ENCODE results near the gene FAM161A. TPM values are rescaled to one million over a fixed set of nuclear protein-coding genes. Genes with fewer than 3 reads are reported as not detected.
"Not testable (repeated sequence)": the region's sequence is repeated elsewhere in the genome, so short reads cannot be mapped to it uniquely, and the experiment has no call there.

FAM161A gene
- total RNA-seq, 1 donor from 2014 or later = 1.5 TPM

DNA sequence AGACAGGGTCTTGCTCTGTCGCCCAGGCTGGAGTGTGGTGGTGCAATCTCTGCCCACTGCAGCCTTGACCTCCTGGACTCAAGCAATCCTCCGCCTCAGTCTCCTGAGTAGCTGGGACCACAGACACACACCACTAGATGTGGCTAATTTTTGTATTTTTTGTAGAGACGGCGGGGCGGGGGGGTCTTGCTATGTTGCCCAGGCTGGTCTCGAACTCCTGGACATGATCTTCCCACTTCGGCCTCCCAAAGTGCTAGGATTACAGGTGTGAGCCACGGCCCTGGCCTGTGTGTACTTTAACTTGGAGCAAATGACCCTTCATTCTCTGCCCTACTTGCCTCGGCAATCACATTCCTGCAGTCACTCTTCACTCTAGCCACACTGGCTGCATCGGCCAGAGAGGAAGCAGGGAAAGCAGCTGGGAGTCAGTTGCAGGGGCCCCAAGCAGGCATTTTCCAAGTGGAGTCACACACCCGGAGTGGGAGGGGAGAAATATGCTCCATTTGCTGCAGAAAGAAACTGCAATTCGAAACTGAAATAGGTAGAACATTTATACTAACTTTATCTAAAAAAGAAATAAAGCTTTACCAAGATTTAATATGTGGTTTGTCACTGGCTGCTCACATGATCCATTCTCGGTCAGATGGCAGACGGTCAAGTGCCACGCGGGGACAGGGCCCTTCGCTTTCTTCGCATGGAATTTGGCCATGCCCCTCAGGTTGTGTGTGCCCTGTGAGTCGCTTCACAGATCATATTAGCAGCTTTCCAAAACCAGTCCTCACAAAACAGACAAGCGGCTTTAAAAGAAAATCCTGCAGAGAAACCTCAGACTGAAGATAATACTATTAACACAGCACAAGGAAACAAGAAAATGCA lies 37.1 kb downstream of the FAM161A start:
- H3K36me3 ChIP-seq = no peaks in the 10 kb centered on the region
- no peaks in the 10 kb centered on the region for H3K4me1 ChIP-seq
- TF ChIP-seq CTCF (IDR thresholded peaks at IDR 0.05) = no peak
- no peak overlapping the region for H3K4me3 ChIP-seq
- H3K27ac ChIP-seq = no peak overlapping the region
- H3K9me3 ChIP-seq = no peaks in the 10 kb centered on the region
- H3K27me3 ChIP-seq = no peaks in the 10 kb centered on the region
- intact Hi-C loops (cut with DNase I) = no loop called here
- ATAC-seq = peak; percentile 86
- no peak for DNase-seq

GRCh38 chr2:61814539-61815160 lies 39.2 kb downstream of the FAM161A start:
- H3K27ac ChIP-seq = no peak overlapping the region
- H3K27me3 ChIP-seq = no peaks in the 10 kb centered on the region
- ATAC-seq (no peak), DNase-seq (no peak)
- H3K36me3 ChIP-seq = no peaks in the 10 kb centered on the region
- no peak overlapping the region for H3K4me3 ChIP-seq
- H3K9me3 ChIP-seq = no peaks in the 10 kb centered on the region
- no peak for TF ChIP-seq CTCF (IDR thresholded peaks at IDR 0.05)
- intact Hi-C loops (cut with DNase I) = no loop called here
- no peaks in the 10 kb centered on the region for H3K4me1 ChIP-seq

DNA sequence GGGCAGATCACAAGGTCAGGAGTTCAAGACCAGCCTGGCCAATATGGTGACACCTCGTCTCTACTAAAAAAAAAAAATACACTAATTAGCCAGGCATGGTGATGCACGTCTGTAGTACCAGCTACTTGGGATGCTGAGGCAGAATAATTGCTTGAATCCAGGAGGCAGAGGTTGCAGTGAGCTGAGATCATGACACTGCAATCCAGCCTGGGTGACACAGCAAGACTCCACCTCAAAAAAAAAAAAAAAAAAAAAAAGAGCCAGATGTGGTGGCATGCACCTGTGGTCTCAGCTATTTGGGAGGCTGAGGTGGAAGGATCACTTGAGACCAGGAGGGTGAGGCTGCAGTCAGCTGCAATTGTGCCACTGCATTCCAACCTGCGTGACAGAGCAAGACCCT lies 40.5 kb downstream of the FAM161A start:
- H3K4me3 ChIP-seq; H3K36me3 ChIP-seq; H3K27ac ChIP-seq; H3K4me1 ChIP-seq; H3K27me3 ChIP-seq; H3K9me3 ChIP-seq; DNase-seq; intact Hi-C loops (cut with DNase I); ATAC-seq: not testable (repeated sequence)

DNA sequence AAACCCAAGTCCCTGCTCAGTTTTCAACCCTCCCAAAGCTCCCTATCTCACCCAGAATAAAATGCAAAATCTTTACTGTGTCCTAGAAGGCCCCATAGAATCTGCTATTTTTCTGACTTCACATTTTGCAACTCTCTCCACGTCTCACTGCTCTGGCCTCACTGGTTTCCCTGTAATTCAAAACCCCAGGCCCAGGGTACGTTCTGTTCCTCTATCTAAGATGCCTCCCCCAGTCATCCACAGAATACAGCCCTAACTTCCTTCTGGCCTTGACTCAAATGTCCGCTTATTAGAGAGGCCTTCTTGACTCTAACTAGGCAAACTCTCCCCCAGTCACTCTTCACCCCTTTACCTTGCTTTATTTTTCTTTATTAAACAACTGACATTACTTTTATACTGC lies 42.0 kb downstream of the FAM161A start:
- intact Hi-C loops (cut with DNase I) = no loop called here
- H3K27ac ChIP-seq = no peak overlapping the region
- no peak for TF ChIP-seq CTCF (IDR thresholded peaks at IDR 0.05)
- DNase-seq = no peak
- H3K9me3 ChIP-seq = no peaks in the 10 kb centered on the region
- H3K4me1 ChIP-seq = no peaks in the 10 kb centered on the region
- H3K4me3 ChIP-seq = no peak overlapping the region
- H3K27me3 ChIP-seq = no peaks in the 10 kb centered on the region
- no peaks in the 10 kb centered on the region for H3K36me3 ChIP-seq
- ATAC-seq = no peak

DNA sequence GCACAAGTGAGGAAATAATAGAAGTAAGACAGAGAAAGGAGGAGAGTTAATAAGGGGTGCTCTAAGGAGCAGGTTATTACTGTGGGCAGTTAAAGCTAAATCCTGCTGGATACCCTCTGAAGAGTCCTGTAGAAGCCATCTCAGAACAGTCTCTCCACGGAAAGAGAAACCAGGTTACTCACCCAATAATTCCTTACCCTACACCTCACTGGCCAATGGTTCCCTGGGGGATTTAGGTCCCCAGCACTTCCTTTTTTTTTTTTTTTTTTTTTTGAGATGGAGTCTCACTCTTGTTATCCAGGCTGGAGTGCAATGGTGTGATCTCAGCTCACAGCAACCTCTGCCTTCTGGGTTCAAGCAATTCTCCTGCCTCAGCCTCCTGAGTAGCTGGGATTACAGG lies 43.7 kb downstream of the FAM161A start:
- H3K27me3 ChIP-seq; H3K4me3 ChIP-seq; DNase-seq; H3K4me1 ChIP-seq; intact Hi-C loops (cut with DNase I); ATAC-seq; H3K27ac ChIP-seq; H3K9me3 ChIP-seq; H3K36me3 ChIP-seq: not testable (repeated sequence)

DNA sequence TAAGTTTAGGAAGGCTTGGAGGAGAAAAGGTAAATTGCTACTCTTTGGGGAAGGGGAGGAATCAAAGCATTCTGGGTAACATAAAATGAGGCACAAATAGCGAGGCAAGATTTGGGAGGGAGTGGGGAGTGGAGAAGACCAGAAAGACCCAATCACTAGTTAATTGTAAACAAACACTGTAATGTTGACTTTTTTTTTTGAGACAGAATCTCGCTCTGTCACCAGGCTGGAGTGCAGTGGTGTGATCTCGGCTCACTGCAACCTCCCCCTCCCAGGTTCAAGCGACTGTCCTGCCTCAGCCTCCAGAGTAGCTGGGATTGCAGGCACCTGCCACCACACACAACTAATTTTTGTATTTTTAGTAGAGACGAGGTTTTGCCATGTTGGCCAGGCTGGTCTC lies 45.2 kb downstream of the FAM161A start:
- H3K27ac ChIP-seq; H3K9me3 ChIP-seq; H3K4me1 ChIP-seq; intact Hi-C loops (cut with DNase I); H3K4me3 ChIP-seq; ATAC-seq; DNase-seq; H3K36me3 ChIP-seq; H3K27me3 ChIP-seq: not testable (repeated sequence)

GRCh38 chr2:61807036-61807757 lies 46.7 kb downstream of the FAM161A start:
- DNase-seq = no peak
- H3K4me1 ChIP-seq = no peaks in the 10 kb centered on the region
- no peak overlapping the region for H3K4me3 ChIP-seq
- no peak overlapping the region for H3K27ac ChIP-seq
- TF ChIP-seq CTCF (IDR thresholded peaks at IDR 0.05) = no peak
- no peaks in the 10 kb centered on the region for H3K36me3 ChIP-seq
- H3K9me3 ChIP-seq = no peaks in the 10 kb centered on the region
- ATAC-seq = no peak
- H3K27me3 ChIP-seq = no peaks in the 10 kb centered on the region
- intact Hi-C loops (cut with DNase I) = no loop called here
